ENCODE data around the gene HLA-G.

The HLA-G gene

DNA sequence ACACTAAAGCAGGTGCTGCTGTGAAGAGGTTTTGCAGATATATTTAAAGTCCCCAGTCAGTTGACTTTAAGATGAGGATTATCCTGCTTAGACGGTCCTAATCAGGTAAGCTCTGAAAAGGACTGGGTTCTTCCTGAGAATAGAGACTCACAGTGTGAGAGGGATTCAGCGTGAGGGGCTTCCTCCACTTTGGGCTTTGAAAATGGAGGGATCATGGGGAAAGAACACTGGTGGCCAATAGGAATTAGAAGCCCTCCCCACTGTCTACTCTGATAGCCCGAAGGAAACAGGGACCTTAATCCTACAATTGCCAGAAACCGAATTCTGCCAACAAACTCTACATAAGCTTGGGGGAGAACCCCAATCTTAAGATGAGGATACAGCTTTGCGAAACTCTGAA lies 29.7 kb upstream of the HLA-G start:
- no peaks in the 10 kb centered on the region for H3K27me3 ChIP-seq (ENCODE audit: insufficient read depth, low read length, poor library complexity)
- H3K79me1 ChIP-seq (ENCODE audit: low read length): no peaks in the 10 kb centered on the region
- H2AK5ac ChIP-seq (ENCODE audit: low read length): no peak overlapping the region
- H4K5ac ChIP-seq (ENCODE audit: low read length): no peak overlapping the region
- H3K36me3 ChIP-seq (ENCODE audit: control insufficient read depth, insufficient read depth, low read length): no peaks in the 10 kb centered on the region
- H3K4ac ChIP-seq (ENCODE audit: low read depth, low read length): no peak overlapping the region
- H3K9ac ChIP-seq (ENCODE audit: low read length): no peak overlapping the region
- H3K18ac ChIP-seq (ENCODE audit: low read length): no peak overlapping the region
- no peak overlapping the region for H2BK5ac ChIP-seq (ENCODE audit: low read length)
- H3K4me3 ChIP-seq (ENCODE audit: low read length): no peak overlapping the region
- H3K23ac ChIP-seq (ENCODE audit: low read length): no peak overlapping the region
- H2BK15ac ChIP-seq (replicated peaks; ENCODE audit: low read depth): no peak overlapping the region
- no peaks in the 10 kb centered on the region for H3K79me2 ChIP-seq (ENCODE audit: control insufficient read depth, insufficient read depth, low read length)
- H3K4me2 ChIP-seq (ENCODE audit: low read length): no peak overlapping the region
- no peak overlapping the region for H3K56ac ChIP-seq (ENCODE audit: low read length)
- no CpG with 5 or more reads among the region's 5 CpGs for WGBS (ENCODE audit: extremely low coverage, insufficient coverage, low lambda C conversion rate)
- no peak for DNase-seq
- H4K8ac ChIP-seq (ENCODE audit: low read depth, low read length): no peak overlapping the region
- H2BK120ac ChIP-seq (ENCODE audit: low read depth, low read length): no peak overlapping the region
- H3K4me1 ChIP-seq (ENCODE audit: control insufficient read depth, low read depth, low read length): no peaks in the 10 kb centered on the region
- H3K27ac ChIP-seq (ENCODE audit: low read depth, low read length): no peak overlapping the region

DNA sequence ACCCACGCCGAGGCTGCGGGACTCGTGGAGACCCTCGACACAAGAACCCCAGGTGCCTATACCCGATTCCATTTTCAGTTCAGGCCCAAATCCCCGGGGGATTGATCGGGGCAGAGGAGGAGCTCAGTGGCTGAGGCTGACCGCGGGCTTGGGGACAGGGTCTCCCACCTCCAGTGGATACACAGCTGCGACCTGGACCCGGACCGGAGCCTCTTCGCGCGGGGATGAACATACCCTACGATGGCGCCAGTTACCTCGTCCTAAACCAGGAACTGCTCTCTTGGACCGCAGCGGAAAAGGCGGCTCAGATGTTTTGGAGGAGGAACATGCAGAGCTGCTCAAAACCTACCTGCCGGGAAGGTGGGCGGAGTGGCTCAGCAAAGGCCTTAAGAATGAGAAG lies 27.4 kb upstream of the HLA-G start:
- H3K9ac ChIP-seq (ENCODE audit: low read length): no peak overlapping the region
- no peak overlapping the region for H3K18ac ChIP-seq (ENCODE audit: low read length)
- no peak overlapping the region for H4K8ac ChIP-seq (ENCODE audit: low read depth, low read length)
- no peak overlapping the region for H2AK5ac ChIP-seq (ENCODE audit: low read length)
- H3K79me2 ChIP-seq (ENCODE audit: control insufficient read depth, insufficient read depth, low read length): no peaks in the 10 kb centered on the region
- H3K4ac ChIP-seq (ENCODE audit: low read depth, low read length): no peak overlapping the region
- no peak overlapping the region for H3K4me2 ChIP-seq (ENCODE audit: low read length)
- no CpG with 5 or more reads among the region's 24 CpGs for WGBS (ENCODE audit: extremely low coverage, insufficient coverage, low lambda C conversion rate)
- no peaks in the 10 kb centered on the region for H3K79me1 ChIP-seq (ENCODE audit: low read length)
- no peaks in the 10 kb centered on the region for H3K4me1 ChIP-seq (ENCODE audit: control insufficient read depth, low read depth, low read length)
- no peaks in the 10 kb centered on the region for H3K36me3 ChIP-seq (ENCODE audit: control insufficient read depth, insufficient read depth, low read length)
- H2BK15ac ChIP-seq (replicated peaks; ENCODE audit: low read depth): no peak overlapping the region
- no peak overlapping the region for H3K23ac ChIP-seq (ENCODE audit: low read length)
- H3K4me3 ChIP-seq (ENCODE audit: low read length): no peak overlapping the region
- H3K27me3 ChIP-seq (ENCODE audit: insufficient read depth, low read length, poor library complexity): no peaks in the 10 kb centered on the region
- no peak overlapping the region for H2BK5ac ChIP-seq (ENCODE audit: low read length)
- H2BK120ac ChIP-seq (ENCODE audit: low read depth, low read length): no peak overlapping the region
- H4K5ac ChIP-seq (ENCODE audit: low read length): no peak overlapping the region
- H3K56ac ChIP-seq (ENCODE audit: low read length): no peak overlapping the region
- no peak overlapping the region for H3K27ac ChIP-seq (ENCODE audit: low read depth, low read length)
- DNase-seq: no peak

DNA sequence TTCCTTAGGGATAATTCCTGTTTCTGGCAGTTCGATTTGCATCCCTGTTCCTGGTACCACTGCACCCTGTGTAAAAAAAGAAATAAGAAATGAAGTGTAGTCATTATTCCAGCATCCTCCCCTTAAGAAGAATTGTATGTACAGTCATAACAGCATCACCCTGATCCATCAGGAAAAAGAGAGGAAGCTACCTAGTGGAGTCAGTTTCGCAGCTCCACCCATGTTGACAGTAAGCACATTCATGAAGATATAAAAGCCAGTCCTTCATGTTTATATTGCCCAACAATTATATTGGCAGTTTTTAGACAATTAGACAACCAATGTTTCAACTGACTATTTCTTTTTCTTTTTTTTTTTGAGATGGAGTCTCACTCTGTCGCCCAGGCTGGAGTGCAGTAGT lies 21.2 kb upstream of the HLA-G start:
- Histone ChIP-seq H2AK5ac (ENCODE audit: low read length) (no peak overlapping the region), H3K9ac (ENCODE audit: low read length) (no peak overlapping the region), H3K27me3 (ENCODE audit: insufficient read depth, low read length, poor library complexity) (no peaks in the 10 kb centered on the region), H3K4me1 (ENCODE audit: control insufficient read depth, low read depth, low read length) (no peaks in the 10 kb centered on the region), H3K56ac (ENCODE audit: low read length) (no peak overlapping the region), H3K23ac (ENCODE audit: low read length) (no peak overlapping the region), H3K79me1 (ENCODE audit: low read length) (no peaks in the 10 kb centered on the region), H4K8ac (ENCODE audit: low read depth, low read length) (no peak overlapping the region), H3K4me2 (ENCODE audit: low read length) (no peak overlapping the region), H3K4me3 (ENCODE audit: low read length) (no peak overlapping the region), H2BK15ac (replicated peaks; ENCODE audit: low read depth) (no peak overlapping the region), H3K36me3 (ENCODE audit: control insufficient read depth, insufficient read depth, low read length) (no peaks in the 10 kb centered on the region), H2BK5ac (ENCODE audit: low read length) (no peak overlapping the region), H3K79me2 (ENCODE audit: control insufficient read depth, insufficient read depth, low read length) (no peaks in the 10 kb centered on the region), H3K27ac (ENCODE audit: low read depth, low read length) (no peak overlapping the region), H3K4ac (ENCODE audit: low read depth, low read length) (no peak overlapping the region), H4K5ac (ENCODE audit: low read length) (no peak overlapping the region), H2BK120ac (ENCODE audit: low read depth, low read length) (no peak overlapping the region), H3K18ac (ENCODE audit: low read length) (no peak overlapping the region)
- no peak for DNase-seq
- no CpG with 5 or more reads among the region's 3 CpGs for WGBS (ENCODE audit: extremely low coverage, insufficient coverage, low lambda C conversion rate)

DNA sequence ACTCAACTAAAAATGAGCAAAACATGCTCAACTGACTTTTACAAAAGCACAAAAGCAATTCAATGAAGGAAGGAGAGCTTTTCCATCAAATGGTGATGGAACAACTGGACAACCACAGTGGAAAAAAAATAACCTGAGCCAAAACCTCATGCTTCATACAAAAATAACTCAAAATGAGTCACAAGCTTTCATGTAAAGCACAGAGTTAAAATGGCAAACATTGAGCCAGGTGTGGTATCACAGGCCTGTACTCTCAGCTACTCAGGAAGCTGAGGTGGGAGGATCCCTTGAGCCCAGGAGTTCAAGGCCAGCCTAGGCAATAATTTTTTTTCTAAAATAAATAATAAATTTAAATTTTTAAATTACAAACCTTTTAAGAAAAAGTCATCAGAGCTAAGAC lies 18.4 kb upstream of the HLA-G start:
- H2AK5ac ChIP-seq (ENCODE audit: low read length): no peak overlapping the region
- DNase-seq: no peak
- no peaks in the 10 kb centered on the region for H3K79me2 ChIP-seq (ENCODE audit: control insufficient read depth, insufficient read depth, low read length)

DNA sequence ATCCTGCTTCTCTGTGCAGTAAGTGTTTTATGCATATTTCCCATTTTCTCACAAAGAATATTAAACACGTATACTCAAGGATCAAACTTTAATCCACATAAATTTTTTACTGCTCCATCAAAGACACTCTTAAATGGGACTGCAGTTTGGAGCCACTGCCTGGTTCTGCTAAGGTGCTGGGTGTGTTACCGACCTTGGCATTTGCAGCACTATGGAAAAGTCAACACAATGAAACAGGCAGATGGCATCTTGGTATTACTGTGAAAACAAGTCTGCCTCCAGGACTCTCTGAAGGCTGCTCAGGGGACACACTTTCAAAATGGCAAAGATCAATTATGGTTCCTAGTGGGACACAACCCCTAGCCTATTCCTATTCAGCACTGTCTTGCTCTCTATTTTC lies 17.3 kb upstream of the HLA-G start:
- Histone ChIP-seq H3K36me3 (ENCODE audit: control insufficient read depth, insufficient read depth, low read length) (no peaks in the 10 kb centered on the region), H2BK5ac (ENCODE audit: low read length) (no peak overlapping the region)
- 100% methylated on average over 1 of the region's 2 CpGs for WGBS (ENCODE audit: extremely low coverage, insufficient coverage, low lambda C conversion rate)

More for the DNA sequence above, 18.4 kb upstream of the HLA-G start:
- Histone ChIP-seq H3K4me2 (ENCODE audit: low read length) (no peak overlapping the region), H3K27ac (ENCODE audit: low read depth, low read length) (no peak overlapping the region), H3K4ac (ENCODE audit: low read depth, low read length) (no peak overlapping the region), H2BK120ac (ENCODE audit: low read depth, low read length) (no peak overlapping the region), H2BK15ac (replicated peaks; ENCODE audit: low read depth) (no peak overlapping the region), H3K23ac (ENCODE audit: low read length) (no peak overlapping the region), H3K9ac (ENCODE audit: low read length) (no peak overlapping the region), H4K8ac (ENCODE audit: low read depth, low read length) (no peak overlapping the region), H2BK5ac (ENCODE audit: low read length) (no peak overlapping the region), H3K4me1 (ENCODE audit: control insufficient read depth, low read depth, low read length) (no peaks in the 10 kb centered on the region), H3K56ac (ENCODE audit: low read length) (no peak overlapping the region), H3K36me3 (ENCODE audit: control insufficient read depth, insufficient read depth, low read length) (no peaks in the 10 kb centered on the region), H3K18ac (ENCODE audit: low read length) (no peak overlapping the region), H3K27me3 (ENCODE audit: insufficient read depth, low read length, poor library complexity) (no peaks in the 10 kb centered on the region), H4K5ac (ENCODE audit: low read length) (no peak overlapping the region), H3K79me1 (ENCODE audit: low read length) (no peaks in the 10 kb centered on the region), H3K4me3 (ENCODE audit: low read length) (no peak overlapping the region)

DNA sequence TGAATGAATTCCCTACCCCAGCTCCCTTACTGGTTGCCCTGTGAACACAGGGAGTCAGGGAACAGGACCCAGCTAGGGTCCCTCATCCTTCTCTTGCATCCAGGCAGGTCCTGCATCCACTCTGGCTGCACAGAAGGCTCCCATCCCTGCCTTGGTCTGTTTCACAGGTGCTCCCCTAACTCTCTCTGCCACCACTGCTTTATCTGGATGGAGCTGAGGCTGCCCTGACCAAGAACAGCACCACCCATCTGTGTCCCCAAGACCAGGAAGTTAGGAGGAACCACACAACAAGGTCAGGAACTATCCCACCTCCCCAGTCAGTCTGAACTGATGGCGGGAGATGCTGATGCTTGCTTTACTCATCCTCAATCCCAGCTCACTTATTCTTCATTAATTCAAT lies 16.2 kb upstream of the HLA-G start:
- Histone ChIP-seq H3K79me1 (ENCODE audit: low read length) (no peaks in the 10 kb centered on the region), H2BK120ac (ENCODE audit: low read depth, low read length) (no peak overlapping the region), H2AK5ac (ENCODE audit: low read length) (no peak overlapping the region), H2BK15ac (replicated peaks; ENCODE audit: low read depth) (no peak overlapping the region), H3K9ac (ENCODE audit: low read length) (no peak overlapping the region), H4K8ac (ENCODE audit: low read depth, low read length) (no peak overlapping the region), H2BK5ac (ENCODE audit: low read length) (no peak overlapping the region), H3K56ac (ENCODE audit: low read length) (no peak overlapping the region), H4K5ac (ENCODE audit: low read length) (no peak overlapping the region), H3K18ac (ENCODE audit: low read length) (no peak overlapping the region), H3K27me3 (ENCODE audit: insufficient read depth, low read length, poor library complexity) (no peaks in the 10 kb centered on the region), H3K4me2 (ENCODE audit: low read length) (no peak overlapping the region), H3K23ac (ENCODE audit: low read length) (no peak overlapping the region), H3K4me1 (ENCODE audit: control insufficient read depth, low read depth, low read length) (no peaks in the 10 kb centered on the region), H3K4ac (ENCODE audit: low read depth, low read length) (no peak overlapping the region), H3K27ac (ENCODE audit: low read depth, low read length) (no peak overlapping the region), H3K79me2 (ENCODE audit: control insufficient read depth, insufficient read depth, low read length) (no peaks in the 10 kb centered on the region), H3K4me3 (ENCODE audit: low read length) (no peak overlapping the region), H3K36me3 (ENCODE audit: control insufficient read depth, insufficient read depth, low read length) (no peaks in the 10 kb centered on the region)
- WGBS (ENCODE audit: extremely low coverage, insufficient coverage, low lambda C conversion rate): no CpG with 5 or more reads among the region's 1 CpG
- DNase-seq: no peak

More for the DNA sequence above, 17.3 kb upstream of the HLA-G start:
- Histone ChIP-seq H3K4me2 (ENCODE audit: low read length) (no peak overlapping the region), H3K27me3 (ENCODE audit: insufficient read depth, low read length, poor library complexity) (no peaks in the 10 kb centered on the region), H3K56ac (ENCODE audit: low read length) (no peak overlapping the region), H2AK5ac (ENCODE audit: low read length) (no peak overlapping the region), H3K9ac (ENCODE audit: low read length) (no peak overlapping the region), H4K8ac (ENCODE audit: low read depth, low read length) (no peak overlapping the region), H3K4ac (ENCODE audit: low read depth, low read length) (no peak overlapping the region), H3K79me1 (ENCODE audit: low read length) (no peaks in the 10 kb centered on the region), H3K27ac (ENCODE audit: low read depth, low read length) (no peak overlapping the region), H2BK15ac (replicated peaks; ENCODE audit: low read depth) (no peak overlapping the region), H3K18ac (ENCODE audit: low read length) (no peak overlapping the region), H3K4me1 (ENCODE audit: control insufficient read depth, low read depth, low read length) (no peaks in the 10 kb centered on the region), H3K79me2 (ENCODE audit: control insufficient read depth, insufficient read depth, low read length) (no peaks in the 10 kb centered on the region), H2BK120ac (ENCODE audit: low read depth, low read length) (no peak overlapping the region), H3K23ac (ENCODE audit: low read length) (no peak overlapping the region), H3K4me3 (ENCODE audit: low read length) (no peak overlapping the region), H4K5ac (ENCODE audit: low read length) (no peak overlapping the region)
- no peak for DNase-seq
